RWPE2 (cell line): ENCODE measurements around the gene PTPRA.

Experiments used
- ATAC-seq: fragments of 200-7000 bp; cut with Tn5 transposase; 3 replicates; pipeline ENCODE4 v1.9.1; 2021; ENCODE audit warnings: low read depth
- DNase-seq: peaks from one replicate; pipeline ENCODE4 v3.0.0-alpha.2; 2020; ENCODE audit warnings: low spot score
- H3K27ac ChIP-seq: fragments of 450-650 bp; 2 replicates; pipeline ENCODE4 v1.5.1; 2017; ENCODE audit warnings: mild to moderate bottlenecking; ENCODE audit not compliant: poor library complexity, severe bottlenecking
- H3K27me3 ChIP-seq: fragments of 250-450 bp; sonication (Bioruptor Pico); 2 replicates; pipeline ENCODE4 v1.5.1; 2021; ENCODE audit warnings: mild to moderate bottlenecking, moderate library complexity; ENCODE audit not compliant: insufficient read depth, poor library complexity, severe bottlenecking
- H3K36me3 ChIP-seq: fragments of 250-450 bp; sonication (Bioruptor Pico); 2 replicates; pipeline ENCODE4 v1.5.1; 2020; ENCODE audit warnings: low read depth, mild to moderate bottlenecking, moderate library complexity
- H3K4me1 ChIP-seq: fragments of 250-450 bp; sonication (Bioruptor Pico); 2 replicates; pipeline ENCODE4 v1.5.1; 2021; ENCODE audit warnings: mild to moderate bottlenecking, moderate library complexity; ENCODE audit not compliant: insufficient read depth, poor library complexity, severe bottlenecking
- H3K4me3 ChIP-seq: fragments of 250-450 bp; sonication (Bioruptor Pico); 2 replicates; pipeline ENCODE4 v1.5.1; 2021; ENCODE audit warnings: mild to moderate bottlenecking, moderate library complexity; ENCODE audit not compliant: severe bottlenecking
- H3K9me3 ChIP-seq: fragments of 250-450 bp; sonication (Bioruptor Pico); 2 replicates; pipeline ENCODE4 v1.5.1; 2021; ENCODE audit warnings: mild to moderate bottlenecking, moderate library complexity; ENCODE audit not compliant: severe bottlenecking
- CTCF ChIP-seq: fragments of 450-650 bp; IDR thresholded peaks from one replicate; pipeline ENCODE4 v1.5.1; 2017; ENCODE audit warnings: mild to moderate bottlenecking, moderate library complexity; ENCODE audit not compliant: poor library complexity, severe bottlenecking

PTPRA gene

DNA sequence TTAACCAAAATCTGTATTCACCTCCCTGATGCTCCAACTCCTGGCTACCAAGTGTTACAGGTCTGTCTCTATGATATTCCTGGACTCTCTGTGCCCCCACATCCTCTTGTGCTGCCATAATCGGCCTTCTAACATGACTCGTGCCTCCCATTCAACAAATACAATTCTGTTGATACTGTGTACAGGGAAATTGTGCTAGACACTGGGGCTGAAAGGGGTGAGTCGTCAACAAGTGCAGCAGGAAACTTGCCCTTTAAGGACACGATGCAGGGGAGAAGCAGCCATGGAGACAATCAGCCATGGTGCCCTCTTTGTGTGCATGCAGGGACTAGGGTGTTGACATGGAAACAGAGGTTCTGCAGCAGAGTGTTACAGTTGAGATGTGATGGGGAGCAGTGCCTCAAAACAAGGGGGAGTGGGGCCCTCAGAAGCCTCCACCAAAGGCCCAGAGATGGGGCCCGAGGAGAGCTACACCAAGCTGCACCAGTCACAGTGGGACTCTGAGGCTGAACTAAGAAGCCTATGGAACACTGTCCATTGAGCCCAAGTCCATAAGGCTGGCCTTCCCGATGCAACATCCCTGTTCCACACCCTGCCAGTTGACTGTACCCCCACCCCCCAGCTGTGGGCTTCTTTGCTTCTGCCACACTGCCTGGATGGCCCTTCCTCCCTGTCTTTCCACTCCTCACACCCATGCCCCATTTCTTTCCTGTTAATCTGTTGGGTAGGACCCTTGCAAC is 35.9 kb upstream of the PTPRA start:
- Histone ChIP-seq H3K36me3 (peaks cover 10% of the 10 kb centered on the region), H3K27ac (no peak overlapping the region), H3K4me1 (peaks cover 7% of the 10 kb centered on the region), H3K9me3 (no peaks in the 10 kb centered on the region), H3K27me3 (no peaks in the 10 kb centered on the region), H3K4me3 (no peak overlapping the region)
- ATAC-seq (no peak), DNase-seq (no peak)
- no peak for TF ChIP-seq CTCF

GRCh38 chr20:2838170-2838797 is 35.0 kb upstream of the PTPRA start:
- TF ChIP-seq CTCF: no peak
- peaks cover 4% of the 10 kb centered on the region for H3K4me1 ChIP-seq
- H3K9me3 ChIP-seq: no peaks in the 10 kb centered on the region
- no peak for ATAC-seq
- no peak overlapping the region for H3K27ac ChIP-seq
- H3K4me3 ChIP-seq: no peak overlapping the region
- DNase-seq: peak; percentile 49
- H3K27me3 ChIP-seq: no peaks in the 10 kb centered on the region
- H3K36me3 ChIP-seq: peaks cover 10% of the 10 kb centered on the region

GRCh38 chr20:2838847-2839671 is 34.2 kb upstream of the PTPRA start:
- ATAC-seq: no peak

DNA sequence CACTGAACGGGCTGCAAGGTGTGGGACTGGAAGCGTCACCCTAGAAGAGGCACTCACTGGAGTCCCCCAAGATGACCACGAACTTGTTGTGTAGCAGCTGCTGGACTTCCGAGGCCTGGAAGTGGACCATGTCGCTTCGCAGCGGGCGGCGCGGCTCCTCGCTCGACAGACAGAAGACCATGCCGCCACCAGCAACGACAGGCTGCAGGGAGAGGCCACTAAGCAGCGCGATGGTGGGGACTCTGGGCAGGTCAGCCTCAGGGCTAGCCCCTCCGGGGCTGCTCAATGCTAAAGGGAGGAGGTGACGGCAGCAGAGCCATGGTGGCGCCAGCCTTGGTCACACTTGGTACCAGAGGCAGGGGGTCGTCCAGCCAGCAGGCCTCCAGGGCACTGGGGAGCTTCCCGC is 33.5 kb upstream of the PTPRA start:
- peaks cover 4% of the 10 kb centered on the region for H3K4me1 ChIP-seq
- H3K27me3 ChIP-seq: no peaks in the 10 kb centered on the region
- peak overlapping the region; percentile 38 for H3K27ac ChIP-seq
- no peak for TF ChIP-seq CTCF
- no peaks in the 10 kb centered on the region for H3K9me3 ChIP-seq
- H3K36me3 ChIP-seq: peaks cover 10% of the 10 kb centered on the region
- H3K4me3 ChIP-seq: peak overlapping the region; percentile 70
- ATAC-seq (no peak), DNase-seq (no peak)

More at GRCh38 chr20:2838847-2839671, 34.2 kb upstream of the PTPRA start:
- Histone ChIP-seq H3K9me3 (no peaks in the 10 kb centered on the region), H3K27me3 (no peaks in the 10 kb centered on the region), H3K36me3 (peaks cover 10% of the 10 kb centered on the region), H3K4me1 (peaks cover 4% of the 10 kb centered on the region), H3K27ac (no peak overlapping the region), H3K4me3 (no peak overlapping the region)
- TF ChIP-seq CTCF: no peak
- DNase-seq: no peak
